Measurements from ENCODE around the gene HOXC12. TPM values are rescaled to one million over a fixed set of nuclear protein-coding genes. Genes with fewer than 3 reads are reported as not detected.
A peak's percentile ranks its signal among the peaks of the same experiment; 100 is the strongest.

The HOXC12 gene
- total RNA-seq, 1 donor from 2014 or later = not detected

DNA sequence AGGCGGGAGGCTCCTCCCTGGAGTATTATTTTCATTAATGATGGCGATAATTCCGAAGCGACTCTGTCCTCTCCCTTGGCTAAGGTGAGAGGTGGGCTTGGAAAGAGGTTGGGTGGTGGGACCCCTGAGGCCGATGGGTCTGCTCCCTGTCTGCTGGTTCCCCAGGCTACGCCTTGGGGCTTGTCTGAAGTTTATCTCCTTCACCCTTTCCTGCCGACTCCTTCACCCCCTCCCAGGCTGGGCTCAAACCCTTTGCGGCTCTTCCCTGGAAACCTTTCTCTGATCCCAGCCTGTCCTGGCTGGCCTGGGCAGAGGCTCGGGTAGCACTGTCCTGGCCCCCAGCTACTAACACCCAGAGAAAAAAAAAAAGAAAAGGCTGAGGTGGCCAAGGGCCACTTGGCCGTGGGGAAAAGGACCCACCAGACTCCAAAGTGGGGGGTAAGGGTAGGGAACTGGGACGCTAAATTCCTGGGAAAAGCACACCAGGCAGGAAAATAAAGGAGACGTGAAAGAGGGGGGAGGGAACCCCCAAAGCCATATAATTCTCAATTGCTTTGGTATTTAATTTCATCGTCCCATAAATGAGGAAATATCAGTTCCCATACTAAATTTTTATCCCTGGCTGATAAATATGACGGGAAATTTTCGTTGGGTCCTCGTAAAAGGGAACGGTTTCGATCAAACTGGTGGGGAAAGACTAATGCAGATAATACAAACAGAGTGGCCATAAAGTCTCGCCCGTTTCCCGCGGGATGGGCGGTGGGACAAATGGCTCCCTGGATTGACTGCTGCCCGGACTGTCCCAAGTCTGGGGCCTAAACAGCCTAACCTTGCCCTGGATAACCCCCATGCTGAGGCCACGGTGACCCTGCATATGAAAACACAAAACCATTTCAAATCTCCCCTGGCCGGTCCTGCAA lies 28.2 kb downstream of the HOXC12 start:
- Mint-ChIP-seq H3K4me3 (no peak overlapping the region), H3K4me1 (ENCODE audit: unreplicated experiment) (peaks cover 6% of the 10 kb centered on the region), H3K9me3 (no peaks in the 10 kb centered on the region), H3K27me3 (peaks cover 98% of the 10 kb centered on the region), H3K27ac (peak overlapping the region; percentile 29), H3K36me3 (no peaks in the 10 kb centered on the region)
- TF ChIP-seq, protein P1, sequence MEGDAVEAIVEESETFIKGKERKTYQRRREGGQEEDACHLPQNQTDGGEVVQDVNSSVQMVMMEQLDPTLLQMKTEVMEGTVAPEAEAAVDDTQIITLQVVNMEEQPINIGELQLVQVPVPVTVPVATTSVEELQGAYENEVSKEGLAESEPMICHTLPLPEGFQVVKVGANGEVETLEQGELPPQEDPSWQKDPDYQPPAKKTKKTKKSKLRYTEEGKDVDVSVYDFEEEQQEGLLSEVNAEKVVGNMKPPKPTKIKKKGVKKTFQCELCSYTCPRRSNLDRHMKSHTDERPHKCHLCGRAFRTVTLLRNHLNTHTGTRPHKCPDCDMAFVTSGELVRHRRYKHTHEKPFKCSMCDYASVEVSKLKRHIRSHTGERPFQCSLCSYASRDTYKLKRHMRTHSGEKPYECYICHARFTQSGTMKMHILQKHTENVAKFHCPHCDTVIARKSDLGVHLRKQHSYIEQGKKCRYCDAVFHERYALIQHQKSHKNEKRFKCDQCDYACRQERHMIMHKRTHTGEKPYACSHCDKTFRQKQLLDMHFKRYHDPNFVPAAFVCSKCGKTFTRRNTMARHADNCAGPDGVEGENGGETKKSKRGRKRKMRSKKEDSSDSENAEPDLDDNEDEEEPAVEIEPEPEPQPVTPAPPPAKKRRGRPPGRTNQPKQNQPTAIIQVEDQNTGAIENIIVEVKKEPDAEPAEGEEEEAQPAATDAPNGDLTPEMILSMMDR (conservative IDR thresholded peaks at IDR 0.05) = no peak
- no peak for DNase-seq (ENCODE audit: extremely low spot score, unreplicated experiment)

DNA sequence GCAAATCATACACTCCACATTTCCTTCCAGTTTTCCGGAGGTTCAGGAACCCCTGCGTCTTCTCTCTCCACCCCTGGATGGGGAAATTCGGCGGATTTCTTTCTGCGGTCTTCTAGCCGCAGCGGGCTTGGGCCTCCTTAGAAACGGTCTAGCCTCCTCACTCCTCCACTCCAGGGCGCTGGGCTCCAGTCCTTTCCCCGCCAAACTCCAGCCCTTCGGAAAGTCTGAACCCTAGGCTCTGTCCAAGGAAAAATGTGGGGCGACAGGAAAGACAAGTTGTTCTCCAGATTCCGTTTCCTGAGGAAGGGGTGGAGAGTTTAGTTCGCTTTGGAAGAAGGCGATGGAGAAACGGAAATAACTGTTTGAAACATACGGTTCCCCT lies 28.9 kb downstream of the HOXC12 start:
- H3K4me3 Mint-ChIP-seq = no peak overlapping the region
- peak overlapping the region; percentile 29 for H3K27ac Mint-ChIP-seq
- H3K27me3 Mint-ChIP-seq = peaks cover 98% of the 10 kb centered on the region
- H3K9me3 Mint-ChIP-seq = no peaks in the 10 kb centered on the region
- no peak for DNase-seq (ENCODE audit: extremely low spot score, unreplicated experiment)
- H3K36me3 Mint-ChIP-seq = no peaks in the 10 kb centered on the region
- TF ChIP-seq, protein P1 (conservative IDR thresholded peaks at IDR 0.05) = no peak
- H3K4me1 Mint-ChIP-seq (ENCODE audit: unreplicated experiment) = peaks cover 6% of the 10 kb centered on the region

DNA sequence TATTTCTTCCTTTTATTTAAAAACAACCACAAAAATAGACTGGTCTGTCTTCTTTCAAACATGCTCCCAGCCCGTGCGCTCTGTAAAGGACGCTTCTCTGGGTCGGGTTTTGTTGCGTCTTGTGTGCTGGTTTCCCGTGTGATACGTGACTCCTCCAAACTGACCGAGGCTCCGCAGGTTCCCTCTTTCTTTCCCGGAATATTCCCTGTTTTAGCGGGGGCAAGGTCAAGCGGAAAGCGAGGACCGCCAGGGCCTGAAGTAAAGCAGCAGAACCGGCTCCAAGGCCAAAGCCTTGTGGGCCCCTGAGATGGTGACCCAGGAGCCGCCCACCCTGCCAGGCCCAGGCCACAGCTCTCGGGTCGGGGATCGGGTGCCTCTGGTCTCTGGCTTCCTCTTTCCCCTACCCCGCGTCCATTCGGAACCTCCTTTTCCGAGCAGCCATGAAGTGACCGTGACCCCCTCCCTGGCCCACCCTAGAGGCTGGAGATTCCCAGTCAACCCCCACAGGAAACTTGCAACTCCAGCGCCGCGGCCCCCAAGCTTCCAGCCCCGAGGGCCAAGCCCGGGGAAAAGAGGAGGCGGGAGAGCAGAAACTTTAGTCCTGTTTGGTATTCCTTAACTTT lies 29.4 kb downstream of the HOXC12 start:
- H3K36me3 Mint-ChIP-seq = no peaks in the 10 kb centered on the region
- peaks cover 7% of the 10 kb centered on the region for H3K4me1 Mint-ChIP-seq (ENCODE audit: unreplicated experiment)
- peaks cover 98% of the 10 kb centered on the region for H3K27me3 Mint-ChIP-seq
- no peak overlapping the region for H3K27ac Mint-ChIP-seq
- no peak overlapping the region for H3K4me3 Mint-ChIP-seq
- TF ChIP-seq, protein P1 (conservative IDR thresholded peaks at IDR 0.05) = no peak
- no peaks in the 10 kb centered on the region for H3K9me3 Mint-ChIP-seq
- DNase-seq (ENCODE audit: extremely low spot score, unreplicated experiment) = no peak

DNA sequence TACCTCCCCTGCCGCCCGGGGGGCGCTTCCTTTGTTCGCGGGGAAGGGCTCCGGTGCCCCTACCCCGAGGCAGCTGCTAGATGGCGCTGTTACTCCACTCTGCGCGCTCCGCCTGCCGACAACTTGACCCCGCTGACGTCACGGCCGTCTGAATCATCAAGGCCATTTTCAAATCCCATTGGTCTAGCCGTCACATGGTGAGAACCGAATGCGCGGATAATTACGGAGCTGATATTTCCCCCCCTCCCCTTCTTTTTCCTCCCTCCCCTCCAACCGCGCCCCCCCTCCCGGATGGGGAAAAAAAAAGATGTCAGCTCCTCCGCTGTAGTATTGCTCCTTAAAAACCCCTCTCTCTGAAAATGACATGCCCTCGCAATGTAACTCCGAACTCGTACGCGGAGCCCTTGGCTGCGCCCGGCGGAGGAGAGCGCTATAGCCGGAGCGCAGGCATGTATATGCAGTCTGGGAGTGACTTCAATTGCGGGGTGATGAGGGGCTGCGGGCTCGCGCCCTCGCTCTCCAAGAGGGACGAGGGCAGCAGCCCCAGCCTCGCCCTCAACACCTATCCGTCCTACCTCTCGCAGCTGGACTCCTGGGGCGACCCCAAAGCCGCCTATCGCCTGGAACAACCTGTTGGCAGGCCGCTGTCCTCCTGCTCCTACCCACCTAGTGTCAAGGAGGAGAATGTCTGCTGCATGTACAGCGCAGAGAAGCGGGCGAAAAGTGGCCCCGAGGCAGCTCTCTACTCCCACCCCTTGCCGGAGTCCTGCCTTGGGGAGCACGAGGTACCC lies 30.4 kb downstream of the HOXC12 start, which contains the start of gene HOXC10:
HOXC10 (plus strand) TSS at position 246 of the 791 bp plus-strand sequence; CDS start at position 360, 114 bp downstream.
- Mint-ChIP-seq H3K27ac (peak within 1 kb of the TSS; percentile 55), H3K4me1 (ENCODE audit: unreplicated experiment) (peaks cover 14% of the 10 kb centered on the region), H3K9me3 (no peaks in the 10 kb centered on the region), H3K27me3 (peaks cover 98% of the 10 kb centered on the region), H3K4me3 (peak within 1 kb of the TSS; percentile 81), H3K36me3 (no peaks in the 10 kb centered on the region)
- TF ChIP-seq, protein P1 (conservative IDR thresholded peaks at IDR 0.05) = peak; percentile 79
- DNase-seq (ENCODE audit: extremely low spot score, unreplicated experiment) = peak; percentile 91

DNA sequence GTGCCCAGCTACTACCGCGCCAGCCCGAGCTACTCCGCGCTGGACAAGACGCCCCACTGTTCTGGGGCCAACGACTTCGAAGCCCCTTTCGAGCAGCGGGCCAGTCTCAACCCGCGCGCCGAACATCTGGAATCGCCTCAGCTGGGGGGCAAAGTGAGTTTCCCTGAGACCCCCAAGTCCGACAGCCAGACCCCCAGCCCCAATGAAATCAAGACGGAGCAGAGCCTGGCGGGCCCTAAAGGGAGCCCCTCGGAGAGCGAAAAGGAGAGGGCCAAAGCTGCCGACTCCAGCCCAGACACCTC lies 30.9 kb downstream of the HOXC12 start:
- Mint-ChIP-seq H3K9me3 (no peaks in the 10 kb centered on the region), H3K4me1 (ENCODE audit: unreplicated experiment) (peaks cover 14% of the 10 kb centered on the region), H3K27ac (no peak overlapping the region), H3K36me3 (no peaks in the 10 kb centered on the region), H3K4me3 (peak overlapping the region; percentile 81), H3K27me3 (peaks cover 98% of the 10 kb centered on the region)
- TF ChIP-seq, protein P1 (conservative IDR thresholded peaks at IDR 0.05) = no peak
- no peak for DNase-seq (ENCODE audit: extremely low spot score, unreplicated experiment)

All from type B pancreatic cell (in vitro differentiated cells).